Measurements from ENCODE around the gene PIGV. TPM values are rescaled to one million over a fixed set of nuclear protein-coding genes. Genes with fewer than 3 reads are reported as not detected.
A peak's percentile ranks its signal among the peaks of the same experiment; 100 is the strongest.

Gene PIGV
- total and polyA plus RNA-seq, 4 experiments from 2014 or later = 7.9 to 18.2 (median 15.4) TPM

DNA sequence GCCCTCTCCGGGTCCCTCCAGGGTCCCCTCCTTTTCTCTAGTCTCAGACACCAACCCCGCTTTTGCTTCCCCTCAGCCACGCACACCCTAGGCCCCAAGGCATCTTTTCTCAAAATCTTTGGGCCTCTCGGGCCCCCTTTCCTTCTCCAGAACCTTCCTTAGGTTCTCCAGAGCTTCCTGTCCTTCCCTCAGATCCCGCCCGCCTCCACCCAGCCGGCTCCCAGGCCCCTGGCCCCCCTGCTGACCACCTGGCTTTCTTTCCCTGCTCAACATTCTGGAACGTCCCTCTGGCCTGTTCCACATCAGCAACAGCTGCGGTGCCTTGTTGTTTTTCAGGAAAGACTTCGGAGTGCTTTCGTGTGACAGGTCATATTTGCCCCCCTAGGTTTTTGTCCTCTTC lies 39.9 kb downstream of the PIGV start:
- intact Hi-C loops (cut with micrococcal nuclease) = no loop called here

DNA sequence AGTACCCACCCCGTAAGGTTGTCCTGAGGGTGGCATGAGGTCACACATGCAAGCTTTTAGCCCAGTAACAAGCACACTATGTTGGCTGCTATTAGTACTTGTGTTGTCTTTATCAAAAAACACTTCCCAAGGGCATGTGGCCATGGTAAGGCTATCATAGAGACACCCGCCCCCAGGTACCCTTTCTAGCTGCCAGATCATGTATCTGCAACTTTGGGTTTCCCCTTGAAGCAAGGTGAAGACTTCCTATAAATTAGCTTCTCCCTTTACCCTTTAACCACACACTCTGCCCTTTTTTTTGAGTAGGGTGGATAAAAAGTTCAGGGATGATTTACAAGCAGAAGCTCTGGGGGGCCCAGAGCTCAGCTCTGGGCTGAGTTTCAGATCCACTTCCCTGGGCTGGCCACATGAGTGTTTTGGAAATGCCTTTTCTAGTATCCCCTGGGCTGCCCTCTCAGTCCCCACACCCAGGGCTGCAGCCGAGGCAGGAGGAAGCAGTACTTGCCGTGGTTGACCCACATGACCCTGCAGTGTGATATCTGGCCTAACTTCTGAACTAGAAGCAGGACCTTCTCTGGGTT lies 40.8 kb downstream of the PIGV start:
- Mint-ChIP-seq H3K36me3 (peaks cover 12 to 39% of the 10 kb centered on the region in 2 donors), H3K4me1 (peaks cover 59 to 82% (median 73%) of the 10 kb centered on the region in 4 donors), H3K27me3 (no peaks in the 10 kb centered on the region), H3K9me3 (peaks cover 0 to 2% (median 0%) of the 10 kb centered on the region in 8 donors), H3K27ac (peak overlapping the region; percentile 90 to 100 (median 100)), H3K4me3 (peak overlapping the region; percentile 92 to 98 (median 92))
- Histone ChIP-seq H3K27me3 (ENCODE audit: insufficient read depth, low read length) (no peaks in the 10 kb centered on the region), H3K4me3 (ENCODE audit: low read length in 2 of 2) (peak overlapping the region; percentile 18 to 24), H3K27ac (ENCODE audit: low read depth, low read length) (peak overlapping the region; percentile 97), H3K36me3 (ENCODE audit: insufficient read depth, low read length) (peaks cover 14% of the 10 kb centered on the region), H3K9me3 (ENCODE audit: control insufficient read depth in 1 of 2, low read length in 2 of 2) (no peaks in the 10 kb centered on the region), H3K4me1 (ENCODE audit: insufficient read depth, low read length) (peaks cover 77% of the 10 kb centered on the region)
- intact Hi-C loops (cut with micrococcal nuclease) = no loop called here
- ChIA-PET POLR2A (ENCODE audit: partially characterized antibody) (interaction anchor here (0.5 to 5.5 kb wide), 4 partner anchors 9 to 230 kb away, joined by 3 to 19 read pairs (median 6); partner anchors contain the start of gene GPN2), CTCF (ENCODE audit: partially characterized antibody) (interaction anchor here (0.7 to 1.7 kb wide), 8 partner anchors 18 to 290 kb away, joined by 3 to 12 read pairs (median 4); no protein-coding TSS in a partner anchor)
- peak in 1 of 5 donors; percentile 64 for DNase-seq

More for the DNA sequence above, 39.9 kb downstream of the PIGV start:
- Histone ChIP-seq H3K27me3 (ENCODE audit: insufficient read depth, low read length) (no peaks in the 10 kb centered on the region), H3K9me3 (ENCODE audit: control insufficient read depth in 1 of 2, low read length in 2 of 2) (no peaks in the 10 kb centered on the region), H3K4me1 (ENCODE audit: insufficient read depth, low read length) (peaks cover 68% of the 10 kb centered on the region), H3K27ac (ENCODE audit: low read depth, low read length) (peak overlapping the region; percentile 81), H3K36me3 (ENCODE audit: insufficient read depth, low read length) (peaks cover 10% of the 10 kb centered on the region), H3K4me3 (ENCODE audit: low read length in 2 of 2) (peak overlapping the region; percentile 50 to 60)
- ChIA-PET CTCF (ENCODE audit: partially characterized antibody) (interaction anchor here (0.7 to 1.7 kb wide), 4 partner anchors 17 to 136 kb away, joined by 3 to 12 read pairs (median 3); no protein-coding TSS in a partner anchor), POLR2A (ENCODE audit: partially characterized antibody) (interaction anchor here (1.3 to 5.5 kb wide), 3 partner anchors 10 to 63 kb away, joined by 4 to 19 read pairs (median 9); partner anchors contain the start of gene GPN2)
- peaks cover 0 to 2% (median 0%) of the 10 kb centered on the region in 8 donors for H3K9me3 Mint-ChIP-seq
- peak overlapping the region; percentile 90 to 100 (median 100) for H3K27ac Mint-ChIP-seq
- H3K27me3 Mint-ChIP-seq = no peaks in the 10 kb centered on the region
- H3K36me3 Mint-ChIP-seq = peaks cover 12 to 35% of the 10 kb centered on the region in 2 donors
- DNase-seq = no peak
- H3K4me1 Mint-ChIP-seq = peaks cover 57 to 81% (median 67%) of the 10 kb centered on the region in 4 donors
- peak overlapping the region; percentile 92 to 98 (median 92) for H3K4me3 Mint-ChIP-seq

DNA sequence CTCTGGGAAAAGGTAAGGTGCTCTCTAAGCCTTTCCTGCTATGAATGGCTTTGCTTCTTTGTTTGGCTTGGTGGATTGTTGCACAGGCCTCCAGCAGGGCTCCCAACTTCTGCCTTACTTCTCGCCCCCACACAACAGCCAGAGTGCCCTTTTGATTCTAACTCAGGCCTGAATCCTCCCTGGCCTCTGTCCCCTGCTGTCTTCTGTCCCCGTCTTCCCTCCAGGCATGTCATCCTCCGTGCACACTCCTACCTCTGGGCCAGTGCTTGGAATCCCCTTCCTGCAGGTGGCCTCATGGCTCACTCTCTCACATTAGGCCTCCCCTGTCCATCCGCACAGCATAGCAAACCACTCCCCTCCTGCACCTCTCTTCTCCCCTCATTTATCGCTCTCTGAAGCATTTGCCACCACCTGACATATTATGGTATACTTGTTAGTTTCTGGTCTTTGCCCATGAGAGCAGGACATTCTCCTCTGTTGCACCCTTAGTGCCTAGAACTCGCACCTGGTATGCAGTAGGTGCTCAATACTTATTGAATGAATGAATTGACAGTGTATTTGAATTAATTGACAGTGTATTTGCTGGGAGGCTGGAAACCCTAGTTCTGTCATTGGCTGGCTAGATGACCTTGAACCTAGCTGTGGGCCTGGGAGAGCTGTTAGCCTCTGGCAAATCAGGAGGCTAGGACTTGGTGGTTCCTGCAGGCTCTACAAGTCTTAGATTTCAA lies 41.6 kb downstream of the PIGV start:
- DNase-seq = no peak
- ChIA-PET POLR2A (ENCODE audit: partially characterized antibody) (interaction anchor here (1.3 to 7.1 kb wide), 4 partner anchors 8 to 61 kb away, joined by 4 to 55 read pairs (median 14); partner anchors contain the start of gene GPN2), CTCF (ENCODE audit: partially characterized antibody) (interaction anchor here (0.9 to 10.7 kb wide), 6 partner anchors 7 to 290 kb away, joined by 3 to 184 read pairs (median 8); partner anchors contain the start of gene ZDHHC18)
- Histone ChIP-seq H3K9me3 (ENCODE audit: control insufficient read depth in 1 of 2, low read length in 2 of 2) (no peaks in the 10 kb centered on the region), H3K27ac (ENCODE audit: low read depth, low read length) (peak overlapping the region; percentile 97), H3K4me3 (ENCODE audit: low read length in 2 of 2) (peak overlapping the region in 1 of 2 donors; percentile 24), H3K27me3 (ENCODE audit: insufficient read depth, low read length) (no peaks in the 10 kb centered on the region), H3K4me1 (ENCODE audit: insufficient read depth, low read length) (peaks cover 85% of the 10 kb centered on the region), H3K36me3 (ENCODE audit: insufficient read depth, low read length) (peaks cover 14% of the 10 kb centered on the region)
- peaks cover 66 to 90% (median 81%) of the 10 kb centered on the region in 4 donors for H3K4me1 Mint-ChIP-seq
- H3K9me3 Mint-ChIP-seq = peaks cover 0 to 2% (median 0%) of the 10 kb centered on the region in 8 donors
- peak overlapping the region; percentile 92 to 98 (median 92) for H3K4me3 Mint-ChIP-seq
- H3K27me3 Mint-ChIP-seq = no peaks in the 10 kb centered on the region
- intact Hi-C loops (cut with micrococcal nuclease) = no loop called here
- peaks cover 12 to 47% of the 10 kb centered on the region in 2 donors for H3K36me3 Mint-ChIP-seq
- H3K27ac Mint-ChIP-seq = peak overlapping the region; percentile 98 to 100 (median 100)

DNA sequence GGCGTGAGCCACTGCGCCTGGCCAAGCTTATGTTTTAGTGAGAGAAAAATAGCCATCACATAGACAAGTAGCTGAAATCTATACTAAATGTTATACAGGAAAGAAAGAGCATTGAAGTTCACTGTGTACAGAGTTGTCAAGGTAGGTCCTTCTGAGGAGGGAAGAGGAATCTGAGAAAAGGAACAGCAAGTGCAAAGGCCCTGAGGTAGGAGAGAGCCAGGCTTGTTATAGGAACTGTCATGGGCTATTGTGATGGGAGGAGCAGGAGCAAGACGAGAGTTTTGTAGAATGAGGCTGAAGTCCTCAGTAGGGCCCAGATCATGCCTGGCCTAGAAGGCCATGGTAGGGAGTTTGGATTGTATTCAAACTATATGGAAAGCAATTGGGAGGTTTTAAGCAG lies 43.3 kb downstream of the PIGV start:
- Mint-ChIP-seq H3K4me3 (peak overlapping the region in 6 of 8 donors; percentile 6 to 98 (median 52)), H3K27me3 (no peaks in the 10 kb centered on the region), H3K4me1 (peaks cover 65 to 91% (median 78%) of the 10 kb centered on the region in 4 donors), H3K36me3 (peaks cover 21 to 61% of the 10 kb centered on the region in 2 donors), H3K27ac (peak overlapping the region; percentile 98 to 100 (median 100)), H3K9me3 (peaks cover 0 to 2% (median 0%) of the 10 kb centered on the region in 8 donors)
- Histone ChIP-seq H3K4me1 (ENCODE audit: insufficient read depth, low read length) (peaks cover 79% of the 10 kb centered on the region), H3K36me3 (ENCODE audit: insufficient read depth, low read length) (peaks cover 21% of the 10 kb centered on the region), H3K9me3 (ENCODE audit: control insufficient read depth in 1 of 2, low read length in 2 of 2) (no peaks in the 10 kb centered on the region), H3K27me3 (ENCODE audit: insufficient read depth, low read length) (no peaks in the 10 kb centered on the region), H3K27ac (ENCODE audit: low read depth, low read length) (peak overlapping the region; percentile 97), H3K4me3 (ENCODE audit: low read length in 2 of 2) (no peak overlapping the region)
- DNase-seq = no peak
- intact Hi-C loops (cut with micrococcal nuclease) = no loop called here
- CTCF ChIA-PET (ENCODE audit: partially characterized antibody) = interaction anchor here (1.1 to 10.7 kb wide), 5 partner anchors 8 to 41 kb away, joined by 12 to 184 read pairs (median 31); partner anchors contain the start of gene ZDHHC18
- POLR2A ChIA-PET (ENCODE audit: partially characterized antibody) = interaction anchor here (1.1 to 7.1 kb wide), 4 partner anchors 10 to 44 kb away, joined by 3 to 55 read pairs (median 16); partner anchors contain the start of gene PIGV

DNA sequence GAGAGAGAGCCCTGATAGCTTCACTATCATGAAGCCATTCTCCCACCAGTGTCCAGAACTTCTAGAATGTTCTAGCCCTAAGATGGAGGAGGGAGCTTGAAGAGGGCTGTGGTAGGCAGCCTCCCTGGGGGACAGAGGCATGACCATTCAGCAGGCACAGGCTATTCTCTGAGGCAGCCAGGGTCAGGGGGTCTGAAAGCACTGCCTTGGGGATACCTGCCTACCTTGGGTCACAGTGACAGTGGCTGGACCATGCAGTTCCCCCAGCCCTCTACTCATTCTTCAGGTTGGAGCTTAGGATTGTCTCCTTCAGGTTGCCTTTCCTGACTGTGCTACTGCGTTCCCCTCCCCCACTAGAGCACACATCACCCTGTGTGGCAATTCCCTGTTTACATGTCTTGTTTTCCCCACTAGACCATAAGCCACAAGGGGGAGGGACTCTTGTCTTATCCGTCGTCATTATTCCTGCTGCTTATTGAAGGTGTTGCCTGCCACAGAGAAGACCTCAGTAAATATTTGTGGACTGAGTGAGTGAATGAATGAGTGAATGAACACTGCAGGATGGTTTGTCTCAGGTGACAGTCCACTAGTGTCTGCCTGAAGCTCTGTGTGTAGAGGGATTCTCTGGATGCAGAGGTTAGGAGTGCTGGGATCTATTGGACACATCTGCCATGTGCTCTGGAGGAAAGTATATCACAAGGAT lies 43.9 kb downstream of the PIGV start:
- Mint-ChIP-seq H3K36me3 (peaks cover 24 to 60% of the 10 kb centered on the region in 2 donors), H3K9me3 (no peaks in the 10 kb centered on the region), H3K27ac (peak overlapping the region; percentile 98 to 100 (median 100)), H3K27me3 (no peaks in the 10 kb centered on the region), H3K4me1 (peaks cover 65 to 91% (median 76%) of the 10 kb centered on the region in 4 donors), H3K4me3 (peak overlapping the region in 7 of 8 donors; percentile 6 to 98 (median 32))
- H3K4me3 ChIP-seq (ENCODE audit: low read length in 2 of 2) = no peak overlapping the region
- peak overlapping the region; percentile 97 for H3K27ac ChIP-seq (ENCODE audit: low read depth, low read length)
- H3K4me1 ChIP-seq (ENCODE audit: insufficient read depth, low read length) = peaks cover 77% of the 10 kb centered on the region
- peaks cover 24% of the 10 kb centered on the region for H3K36me3 ChIP-seq (ENCODE audit: insufficient read depth, low read length)
- no peaks in the 10 kb centered on the region for H3K27me3 ChIP-seq (ENCODE audit: insufficient read depth, low read length)
- no peaks in the 10 kb centered on the region for H3K9me3 ChIP-seq (ENCODE audit: control insufficient read depth in 1 of 2, low read length in 2 of 2)
- intact Hi-C loops (cut with micrococcal nuclease) = loop anchor here (2.0 kb wide), 1 partner anchor 43 kb away; no protein-coding TSS in a partner anchor
- peak in 2 of 5 donors; percentile 47 to 68 for DNase-seq
- ChIA-PET CTCF (ENCODE audit: partially characterized antibody) (interaction anchor here (1.6 to 10.7 kb wide), 8 partner anchors 9 to 332 kb away, joined by 4 to 184 read pairs (median 26); partner anchors contain the start of gene ZDHHC18), POLR2A (ENCODE audit: partially characterized antibody) (interaction anchor here (1.3 to 7.1 kb wide), 9 partner anchors 7 to 331 kb away, joined by 3 to 55 read pairs (median 19); partner anchors contain the start of gene PIGV)

DNA sequence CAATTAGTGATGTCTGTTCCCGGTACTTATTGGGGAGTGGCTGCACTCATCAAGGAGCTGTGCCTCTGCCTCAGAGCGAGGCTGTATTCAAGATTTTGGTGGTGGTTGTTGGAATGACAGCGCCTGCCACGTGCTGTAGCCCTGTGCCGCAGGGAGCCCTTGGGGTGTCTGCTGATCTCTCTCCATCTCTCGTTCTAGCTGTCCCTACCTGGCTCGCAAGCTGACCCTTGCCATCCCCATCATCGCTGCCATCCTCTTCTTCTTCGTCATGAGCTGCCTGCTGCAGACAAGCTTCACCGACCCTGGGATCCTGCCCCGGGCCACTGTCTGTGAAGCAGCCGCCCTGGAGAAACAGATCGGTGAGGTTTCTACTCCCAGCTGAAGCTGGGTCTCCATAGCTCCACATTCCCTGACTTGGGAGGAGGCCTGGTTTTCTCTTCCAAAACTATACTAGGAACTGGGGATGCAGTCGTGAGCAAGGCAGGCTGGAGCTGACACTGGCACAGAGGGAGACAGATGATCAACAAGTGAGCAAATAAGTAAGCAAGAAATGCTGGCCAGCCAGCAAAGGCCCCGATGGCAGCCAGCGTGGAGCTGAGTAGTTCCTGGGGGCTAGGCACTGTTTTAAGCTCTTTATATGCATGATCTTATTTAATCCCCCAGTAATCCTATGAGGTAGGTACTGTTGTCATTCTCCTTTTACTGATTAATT lies 44.7 kb downstream of the PIGV start:
- no peaks in the 10 kb centered on the region for H3K9me3 Mint-ChIP-seq
- ChIA-PET POLR2A (ENCODE audit: partially characterized antibody) (interaction anchor here (0.9 to 7.1 kb wide), 15 partner anchors 8 to 402 kb away, joined by 3 to 55 read pairs (median 8); partner anchors contain the start of genes GPATCH3, PIGV and WDTC1), CTCF (ENCODE audit: partially characterized antibody) (interaction anchor here (1.2 to 10.7 kb wide), 12 partner anchors 10 to 332 kb away, joined by 3 to 184 read pairs (median 15); partner anchors contain the start of gene ZDHHC18)
- H3K4me3 Mint-ChIP-seq = peak overlapping the region in 7 of 8 donors; percentile 31 to 92 (median 85)
- peak overlapping the region; percentile 97 for H3K27ac ChIP-seq (ENCODE audit: low read depth, low read length)
- H3K27me3 ChIP-seq (ENCODE audit: insufficient read depth, low read length) = no peaks in the 10 kb centered on the region
- H3K4me1 ChIP-seq (ENCODE audit: insufficient read depth, low read length) = peaks cover 75% of the 10 kb centered on the region
- H3K4me1 Mint-ChIP-seq = peaks cover 64 to 87% (median 74%) of the 10 kb centered on the region in 4 donors
- no peak for DNase-seq
- H3K4me3 ChIP-seq (ENCODE audit: low read length in 2 of 2) = no peak overlapping the region
- H3K27me3 Mint-ChIP-seq = no peaks in the 10 kb centered on the region
- H3K36me3 Mint-ChIP-seq = peaks cover 24 to 58% of the 10 kb centered on the region in 2 donors
- H3K36me3 ChIP-seq (ENCODE audit: insufficient read depth, low read length) = peaks cover 24% of the 10 kb centered on the region
- peak overlapping the region; percentile 98 to 100 (median 100) for H3K27ac Mint-ChIP-seq
- intact Hi-C loops (cut with micrococcal nuclease) = loop anchor here (2.0 kb wide), 1 partner anchor 44 kb away; no protein-coding TSS in a partner anchor
- H3K9me3 ChIP-seq (ENCODE audit: control insufficient read depth in 1 of 2, low read length in 2 of 2) = no peaks in the 10 kb centered on the region
